Nephron progenitor cell (in vitro differentiated cells): ENCODE data around the gene ZEB2.

Experiments used
- DNase-seq: peaks from one replicate; pipeline ENCODE4 v3.0.0; 2021
- H3K27ac Mint-ChIP-seq: 2 replicates; pipeline ENCODE4 v1.8.0; 2021; ENCODE audit warnings: mild to moderate bottlenecking, moderate library complexity, mixed read lengths
- H3K27me3 Mint-ChIP-seq: 2 replicates; pipeline ENCODE4 v1.8.0; 2021; ENCODE audit warnings: mild to moderate bottlenecking, low read depth, mixed read lengths; ENCODE audit not compliant: poor library complexity
- H3K36me3 Mint-ChIP-seq: 2 replicates; pipeline ENCODE4 v1.8.0; 2021; ENCODE audit warnings: low read depth, mixed read lengths
- H3K4me1 Mint-ChIP-seq: 2 replicates; pipeline ENCODE4 v1.8.0; 2021; ENCODE audit warnings: mixed read lengths
- H3K4me3 Mint-ChIP-seq: 2 replicates; pipeline ENCODE4 v1.8.0; 2021; ENCODE audit warnings: mild to moderate bottlenecking, moderate library complexity, mixed read lengths
- H3K9me3 Mint-ChIP-seq: 2 replicates; pipeline ENCODE4 v1.8.0; 2021; ENCODE audit warnings: mild to moderate bottlenecking, moderate library complexity, mixed read lengths
- TF ChIP-seq, protein P1 (sequence below): fragments of 200-600 bp; sonication (generic); IDR thresholded peaks from 2 replicates; pipeline ENCODE4 v1.5.0; 2021; ENCODE audit warnings: antibody characterized with exemption

The ZEB2 gene

DNA sequence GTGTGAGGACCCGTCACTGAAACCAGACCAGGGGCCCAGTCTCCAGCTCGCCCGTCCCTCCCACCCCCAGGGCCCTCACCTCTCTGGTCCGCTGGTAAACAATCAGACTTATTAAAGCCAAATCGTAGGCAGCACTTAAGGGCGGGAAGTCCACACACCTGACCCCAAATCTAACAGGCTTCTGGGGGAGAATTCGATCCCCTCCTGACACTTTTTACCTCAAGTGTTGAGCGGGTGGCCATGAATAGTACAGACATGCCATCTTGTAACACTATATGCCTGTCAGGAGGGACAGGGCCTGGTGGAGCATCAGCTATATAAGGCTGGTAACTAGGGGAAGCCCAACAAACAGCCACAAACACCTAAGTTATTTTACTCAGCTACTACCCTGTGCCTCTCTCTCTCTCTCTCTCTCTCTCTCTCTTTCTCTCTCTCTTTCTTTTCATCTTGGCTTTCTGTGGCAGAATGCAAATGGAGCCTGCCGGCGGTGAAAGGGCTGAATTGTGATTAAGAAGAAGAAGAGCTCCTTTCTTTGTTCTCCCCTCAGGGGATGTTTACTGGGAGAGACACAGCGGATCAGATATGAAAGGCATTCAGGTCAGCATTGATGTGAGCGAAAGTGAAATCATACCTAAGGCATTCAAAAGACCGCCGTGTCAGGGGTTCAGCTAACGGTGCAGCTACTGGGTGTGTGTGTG, 9.5 kb downstream of the ZEB2 start:
- Mint-ChIP-seq H3K9me3 (no peaks in the 10 kb centered on the region), H3K36me3 (no peaks in the 10 kb centered on the region), H3K4me3 (peak overlapping the region; percentile 71), H3K4me1 (peaks cover 100% of the 10 kb centered on the region), H3K27ac (peak overlapping the region; percentile 100), H3K27me3 (no peaks in the 10 kb centered on the region)
- TF ChIP-seq, protein P1, sequence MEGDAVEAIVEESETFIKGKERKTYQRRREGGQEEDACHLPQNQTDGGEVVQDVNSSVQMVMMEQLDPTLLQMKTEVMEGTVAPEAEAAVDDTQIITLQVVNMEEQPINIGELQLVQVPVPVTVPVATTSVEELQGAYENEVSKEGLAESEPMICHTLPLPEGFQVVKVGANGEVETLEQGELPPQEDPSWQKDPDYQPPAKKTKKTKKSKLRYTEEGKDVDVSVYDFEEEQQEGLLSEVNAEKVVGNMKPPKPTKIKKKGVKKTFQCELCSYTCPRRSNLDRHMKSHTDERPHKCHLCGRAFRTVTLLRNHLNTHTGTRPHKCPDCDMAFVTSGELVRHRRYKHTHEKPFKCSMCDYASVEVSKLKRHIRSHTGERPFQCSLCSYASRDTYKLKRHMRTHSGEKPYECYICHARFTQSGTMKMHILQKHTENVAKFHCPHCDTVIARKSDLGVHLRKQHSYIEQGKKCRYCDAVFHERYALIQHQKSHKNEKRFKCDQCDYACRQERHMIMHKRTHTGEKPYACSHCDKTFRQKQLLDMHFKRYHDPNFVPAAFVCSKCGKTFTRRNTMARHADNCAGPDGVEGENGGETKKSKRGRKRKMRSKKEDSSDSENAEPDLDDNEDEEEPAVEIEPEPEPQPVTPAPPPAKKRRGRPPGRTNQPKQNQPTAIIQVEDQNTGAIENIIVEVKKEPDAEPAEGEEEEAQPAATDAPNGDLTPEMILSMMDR: no peak
- no peak for DNase-seq

DNA sequence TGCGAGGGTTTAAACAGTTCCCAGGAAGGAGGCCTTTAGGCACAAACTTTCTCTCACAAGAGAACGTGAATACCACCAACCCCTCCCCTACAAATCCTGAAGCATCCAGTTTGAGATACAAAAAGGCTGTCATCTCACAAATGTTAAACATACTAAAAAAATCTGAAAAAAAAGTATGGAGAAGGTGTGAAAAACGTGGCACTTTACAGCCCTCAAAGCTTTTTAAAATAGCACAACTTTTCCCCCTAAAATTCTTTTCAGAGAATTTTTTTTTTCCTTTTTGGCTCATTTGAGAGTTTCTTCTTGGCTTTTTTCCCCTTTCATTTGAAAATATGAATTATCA, 10.1 kb downstream of the ZEB2 start:
- Mint-ChIP-seq H3K4me1 (peaks cover 100% of the 10 kb centered on the region), H3K36me3 (no peaks in the 10 kb centered on the region), H3K9me3 (no peaks in the 10 kb centered on the region), H3K27ac (peak overlapping the region; percentile 100), H3K27me3 (no peaks in the 10 kb centered on the region), H3K4me3 (peak overlapping the region; percentile 66)
- DNase-seq: no peak
- TF ChIP-seq, protein P1: no peak

GRCh38 chr2:144509001-144509878, 10.7 kb downstream of the ZEB2 start:
- Mint-ChIP-seq H3K9me3 (no peaks in the 10 kb centered on the region), H3K27me3 (no peaks in the 10 kb centered on the region), H3K36me3 (no peaks in the 10 kb centered on the region), H3K4me1 (peaks cover 100% of the 10 kb centered on the region), H3K27ac (peak overlapping the region; percentile 95), H3K4me3 (peak overlapping the region; percentile 66)
- DNase-seq: no peak
- TF ChIP-seq, protein P1: no peak

- no peaks in the 10 kb centered on the region for H3K36me3 Mint-ChIP-seq
- peaks cover 100% of the 10 kb centered on the region for H3K4me1 Mint-ChIP-seq
- peak overlapping the region; percentile 66 for H3K4me3 Mint-ChIP-seq
- H3K27ac Mint-ChIP-seq: peak overlapping the region; percentile 87
- H3K9me3 Mint-ChIP-seq: no peaks in the 10 kb centered on the region
- no peak for DNase-seq
- H3K27me3 Mint-ChIP-seq: no peaks in the 10 kb centered on the region
- TF ChIP-seq, protein P1: no peak
Observed at GRCh38 chr2:144508172-144508851, 11.6 kb downstream of the ZEB2 start.

DNA sequence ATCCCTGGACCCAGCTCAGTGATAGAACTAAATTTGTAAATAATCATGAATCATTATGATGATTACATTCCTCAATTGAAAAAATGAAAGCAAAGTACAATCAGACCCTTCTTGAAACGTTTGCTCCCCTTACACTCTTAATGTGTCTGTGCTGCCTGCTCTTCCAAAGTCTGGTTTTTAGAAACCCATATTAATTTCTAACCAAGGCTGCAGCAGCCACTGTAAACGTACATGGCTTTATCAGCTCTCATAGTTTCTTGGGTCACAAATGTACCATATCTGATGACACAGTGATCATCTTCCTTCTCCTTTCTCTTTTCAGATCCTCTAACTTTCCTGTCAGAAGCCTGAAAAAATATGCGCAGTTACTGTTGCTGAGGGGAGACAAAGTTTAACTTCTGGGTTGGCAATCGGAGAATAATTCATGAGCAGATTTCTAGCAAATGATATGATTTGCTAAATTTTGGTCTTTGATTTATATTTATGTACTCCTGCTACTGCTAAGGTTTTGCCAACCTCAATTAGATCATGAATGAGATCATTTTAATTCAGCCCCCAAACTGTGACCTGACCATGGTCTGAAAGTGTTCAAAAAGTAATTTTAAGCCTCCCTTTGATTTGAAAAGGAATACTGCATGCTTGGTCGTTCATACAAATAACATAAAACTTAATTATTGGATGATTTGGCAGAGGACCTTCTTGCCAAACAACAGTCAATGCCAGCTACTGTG, 12.3 kb downstream of the ZEB2 start:
- TF ChIP-seq, protein P1: no peak
- no peaks in the 10 kb centered on the region for H3K36me3 Mint-ChIP-seq
- no peaks in the 10 kb centered on the region for H3K9me3 Mint-ChIP-seq
- DNase-seq: no peak
- peak overlapping the region; percentile 87 for H3K27ac Mint-ChIP-seq
- no peaks in the 10 kb centered on the region for H3K27me3 Mint-ChIP-seq
- H3K4me1 Mint-ChIP-seq: peaks cover 100% of the 10 kb centered on the region
- peak overlapping the region; percentile 66 for H3K4me3 Mint-ChIP-seq
